Measurements from ENCODE around the gene SPCS2. TPM values are rescaled to one million over a fixed set of nuclear protein-coding genes. Genes with fewer than 3 reads are reported as not detected.

SPCS2 gene
- total and polyA plus RNA-seq, 2 donors (not counting 3 experiments of a cell fraction or from before 2014, with no cell fraction given) = 88.9 to 140 TPM

DNA sequence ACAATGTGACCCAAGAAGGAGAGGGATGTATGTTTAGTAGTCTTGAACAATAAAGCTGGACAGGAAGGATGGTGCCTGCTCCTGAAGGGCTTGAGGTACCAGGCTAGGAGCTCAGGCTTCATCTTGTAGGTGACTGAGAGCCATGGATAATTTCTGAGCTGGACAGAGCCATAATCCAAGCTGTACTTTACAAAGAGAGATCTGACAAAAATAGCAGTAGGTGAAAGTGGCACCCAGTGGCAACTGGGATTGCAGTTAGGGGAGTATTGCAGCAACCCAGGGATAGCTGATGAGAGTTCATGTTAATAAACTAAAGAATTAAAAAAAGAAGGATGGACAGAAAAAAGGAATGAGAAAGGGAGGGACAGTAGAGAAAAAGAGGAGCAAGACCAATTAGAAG lies 7.6 kb upstream of the SPCS2 start:
- Histone ChIP-seq H3K4me3 (replicated peaks in 1 of 3; ENCODE audit: insufficient read depth in 1 of 3, low read depth in 1 of 3, low read length in 3 of 3) (no peak overlapping the region), H2AFZ (ENCODE audit: low read depth, low read length) (no peak overlapping the region), H3K27me3 (ENCODE audit: control insufficient read depth in 2 of 2, insufficient read depth in 2 of 2, low read length in 2 of 2) (no peaks in the 10 kb centered on the region), H3K4me2 (ENCODE audit: insufficient read depth, low read length) (no peak overlapping the region), H3K79me2 (ENCODE audit: control insufficient read depth, insufficient read depth, low read length) (no peaks in the 10 kb centered on the region), H3K9me3 (replicated peaks; ENCODE audit: control insufficient read depth, insufficient read depth, low read length) (no peaks in the 10 kb centered on the region), H3K4me1 (ENCODE audit: control insufficient read depth, extremely low read depth, insufficient read depth, low read length) (peaks cover 18% of the 10 kb centered on the region), H3K9me1 (replicated peaks; ENCODE audit: control insufficient read depth, extremely low read depth, insufficient read depth, low read length) (no peaks in the 10 kb centered on the region), H4K20me1 (replicated peaks; ENCODE audit: control insufficient read depth, extremely low read depth, insufficient read depth, low read length) (no peaks in the 10 kb centered on the region), H3K9ac (replicated peaks; ENCODE audit: extremely low read depth, insufficient read depth, low read length) (no peak overlapping the region), H3K27ac (ENCODE audit: insufficient read depth, low read depth, low read length) (no peak overlapping the region), H3K36me3 (ENCODE audit: control insufficient read depth in 2 of 2, extremely low read depth in 1 of 2, insufficient read depth in 2 of 2, low read length in 2 of 2) (peaks cover 0 to 4% of the 10 kb centered on the region in 2 experiments)
- BruUV-seq (replicated peaks) = no TSS peak
- FAIRE-seq (no peak), DNase-seq (ENCODE audit: low read depth, low spot score) (no peak)
- TF ChIP-seq POLR2A (IDR thresholded peaks at IDR 0.05; ENCODE audit: low read depth, low read length) (no peak), EZH2 (IDR thresholded peaks at IDR 0.05; ENCODE audit: borderline replicate concordance, low read depth, low read length, severe bottlenecking) (no peak), MYC (IDR thresholded peaks at IDR 0.05; ENCODE audit: low read depth, low read length) (no peak), GATA2 (IDR thresholded peaks at IDR 0.05; ENCODE audit: insufficient read depth, insufficient read length, low read depth, low read length) (no peak), JUN (IDR thresholded peaks at IDR 0.05; ENCODE audit: borderline replicate concordance, insufficient read depth, insufficient read length, low read depth) (no peak), FOS (IDR thresholded peaks at IDR 0.05; ENCODE audit: borderline replicate concordance, insufficient read depth, low read length) (no peak), POLR2AphosphoS5 (IDR thresholded peaks at IDR 0.05; ENCODE audit: insufficient read depth, low read depth, low read length) (no peak)
- TF ChIP-seq, protein P1, sequence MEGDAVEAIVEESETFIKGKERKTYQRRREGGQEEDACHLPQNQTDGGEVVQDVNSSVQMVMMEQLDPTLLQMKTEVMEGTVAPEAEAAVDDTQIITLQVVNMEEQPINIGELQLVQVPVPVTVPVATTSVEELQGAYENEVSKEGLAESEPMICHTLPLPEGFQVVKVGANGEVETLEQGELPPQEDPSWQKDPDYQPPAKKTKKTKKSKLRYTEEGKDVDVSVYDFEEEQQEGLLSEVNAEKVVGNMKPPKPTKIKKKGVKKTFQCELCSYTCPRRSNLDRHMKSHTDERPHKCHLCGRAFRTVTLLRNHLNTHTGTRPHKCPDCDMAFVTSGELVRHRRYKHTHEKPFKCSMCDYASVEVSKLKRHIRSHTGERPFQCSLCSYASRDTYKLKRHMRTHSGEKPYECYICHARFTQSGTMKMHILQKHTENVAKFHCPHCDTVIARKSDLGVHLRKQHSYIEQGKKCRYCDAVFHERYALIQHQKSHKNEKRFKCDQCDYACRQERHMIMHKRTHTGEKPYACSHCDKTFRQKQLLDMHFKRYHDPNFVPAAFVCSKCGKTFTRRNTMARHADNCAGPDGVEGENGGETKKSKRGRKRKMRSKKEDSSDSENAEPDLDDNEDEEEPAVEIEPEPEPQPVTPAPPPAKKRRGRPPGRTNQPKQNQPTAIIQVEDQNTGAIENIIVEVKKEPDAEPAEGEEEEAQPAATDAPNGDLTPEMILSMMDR (IDR thresholded peaks at IDR 0.05; ENCODE audit: extremely low read depth in 1 of 2, insufficient read depth in 1 of 2, low read depth in 1 of 2, low read length in 2 of 2) = no peak
- TF ChIP-seq, protein P2, sequence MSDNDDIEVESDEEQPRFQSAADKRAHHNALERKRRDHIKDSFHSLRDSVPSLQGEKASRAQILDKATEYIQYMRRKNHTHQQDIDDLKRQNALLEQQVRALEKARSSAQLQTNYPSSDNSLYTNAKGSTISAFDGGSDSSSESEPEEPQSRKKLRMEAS (IDR thresholded peaks at IDR 0.05; ENCODE audit: insufficient read depth, insufficient read length) = no peak
- CTCF ChIA-PET = interaction anchor here (0.9 to 2.8 kb wide), 6 partner anchors 9 to 263 kb away, joined by 3 to 11 read pairs (median 9); no protein-coding TSS in a partner anchor
- intact Hi-C loops (cut with micrococcal nuclease) (no loop called here), dilution Hi-C loops (cut with MboI; ENCODE audit: extremely low pct_ligation_motif_present, low sequenced_read_pairs) (no loop called here)
- POLR2A ChIA-PET = no interaction called here
